HG03103 (cell line): ENCODE measurements around the gene TMEM254.
"Not testable (repeated sequence)": the region's sequence is repeated elsewhere in the genome, so short reads cannot be mapped to it uniquely, and the experiment has no call there.

Experiments used
- ATAC-seq: cut with Tn5 transposase; IDR thresholded peaks from one replicate; pipeline ENCODE4 v1.9.1; 2021; ENCODE audit warnings: low read depth; ENCODE audit not compliant: unreplicated experiment

Gene TMEM254

GRCh38 chr10:80072584-80072983, 5.9 kb upstream of the TMEM254 start:
- no peak for ATAC-seq

DNA sequence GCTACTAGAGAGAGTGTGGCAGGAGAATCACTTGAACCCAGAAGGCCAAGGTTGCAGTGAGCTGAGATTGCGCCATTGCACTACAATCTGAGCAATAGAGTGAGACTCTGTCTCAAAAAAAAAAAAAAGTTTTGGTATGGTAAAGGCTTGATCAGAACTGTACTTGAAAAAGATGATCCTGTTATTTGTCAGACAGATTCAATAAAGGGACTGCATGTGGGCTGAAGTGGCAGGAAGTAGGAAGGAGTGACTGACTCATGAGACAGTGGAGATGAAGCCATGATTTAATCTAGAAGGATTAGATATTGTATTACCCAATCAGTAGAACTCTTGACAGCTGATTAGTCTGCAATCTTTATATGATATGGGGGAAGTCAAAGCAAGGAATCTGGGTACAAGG, 2.7 kb upstream of the TMEM254 start:
- ATAC-seq = no peak

GRCh38 chr10:80077869-80078447, 507 bp upstream of the TMEM254 start:
- ATAC-seq = no peak

DNA sequence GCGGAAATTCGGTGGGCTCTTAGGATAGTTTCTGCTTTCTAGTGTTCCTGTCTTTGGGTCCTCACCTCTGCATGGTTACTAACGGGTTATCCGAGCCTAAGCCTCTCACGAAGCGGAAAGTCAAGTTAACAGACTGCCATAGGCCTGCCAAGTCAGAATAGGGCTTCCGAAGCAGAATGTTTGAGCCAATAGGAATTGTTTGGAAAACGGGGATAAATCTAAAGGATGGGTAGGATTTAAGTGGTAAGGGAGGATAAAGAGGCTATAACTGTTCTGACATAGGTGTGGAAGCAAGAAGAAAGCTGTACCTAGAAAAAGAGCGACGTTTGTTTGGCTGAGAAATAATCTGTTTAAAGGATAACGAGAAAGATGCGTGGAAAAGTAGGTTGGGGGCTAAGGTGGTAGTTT, 851 bp downstream of the TMEM254 start:
- ATAC-seq = no peak

GRCh38 chr10:80081026-80081425, 2.6 kb downstream of the TMEM254 start:
- no peak for ATAC-seq

GRCh38 chr10:80081801-80082750, 3.6 kb downstream of the TMEM254 start:
- no peak for ATAC-seq

DNA sequence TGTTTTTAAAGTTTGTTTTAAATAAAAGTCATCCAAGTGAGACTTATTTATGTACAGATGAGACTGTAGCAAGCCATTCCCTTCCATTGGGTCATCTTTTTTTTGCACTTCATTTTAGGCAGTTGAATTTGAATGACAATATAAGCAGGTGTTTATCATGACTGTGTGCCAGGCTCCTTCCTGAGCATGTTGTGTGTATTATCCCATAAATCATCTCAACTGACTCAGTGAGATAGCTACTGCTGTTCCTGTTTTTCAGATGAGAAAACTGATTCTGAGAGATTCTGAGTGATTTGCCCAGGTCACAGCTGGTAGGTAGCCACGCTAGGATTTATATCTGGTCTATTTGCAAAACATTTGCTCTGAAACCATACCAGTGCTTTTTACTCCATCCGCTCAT, 11.7 kb downstream of the TMEM254 start:
- no peak for ATAC-seq

DNA sequence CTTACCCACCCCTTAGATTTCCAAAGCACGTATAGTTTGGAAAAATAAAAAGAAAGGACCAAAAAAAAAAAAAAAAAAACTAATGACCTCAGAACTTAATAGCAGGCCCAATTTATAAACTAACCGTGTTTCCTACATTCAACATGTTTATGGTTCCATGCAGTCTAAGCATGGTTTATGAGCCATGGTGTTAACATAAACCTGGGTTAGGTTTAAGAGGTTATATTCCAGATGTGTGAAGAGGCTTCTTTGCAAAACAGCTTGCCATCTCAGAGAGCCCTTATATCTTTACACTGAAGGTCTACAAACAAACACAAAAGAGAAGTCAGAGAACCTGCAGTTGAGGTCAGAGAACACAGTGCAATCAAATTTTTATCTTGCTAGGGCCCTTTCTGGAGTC, 15.8 kb downstream of the TMEM254 start:
- no peak for ATAC-seq

GRCh38 chr10:80098272-80098671, 19.8 kb downstream of the TMEM254 start:
- ATAC-seq = not testable (repeated sequence)

DNA sequence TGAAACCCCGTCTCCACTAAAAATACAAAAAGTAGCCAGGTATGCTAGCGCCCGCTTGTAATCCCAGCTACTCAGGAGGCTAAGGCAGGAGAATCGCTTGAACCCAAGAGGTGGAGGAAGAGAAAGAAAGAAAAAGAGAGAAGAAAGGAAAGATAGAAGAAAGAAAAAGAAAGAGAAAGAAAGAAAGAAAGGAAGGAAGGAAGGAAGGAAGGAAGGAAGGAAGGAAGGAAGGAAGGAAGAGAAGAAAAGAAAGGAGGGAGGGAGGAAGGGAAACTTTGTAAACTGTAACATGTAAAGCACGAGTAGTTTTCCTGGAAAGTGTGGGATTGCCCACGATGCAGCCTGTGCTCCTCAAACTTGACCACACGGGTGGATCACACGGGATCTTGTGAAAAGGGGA, 20.8 kb downstream of the TMEM254 start:
- not testable (repeated sequence) for ATAC-seq

DNA sequence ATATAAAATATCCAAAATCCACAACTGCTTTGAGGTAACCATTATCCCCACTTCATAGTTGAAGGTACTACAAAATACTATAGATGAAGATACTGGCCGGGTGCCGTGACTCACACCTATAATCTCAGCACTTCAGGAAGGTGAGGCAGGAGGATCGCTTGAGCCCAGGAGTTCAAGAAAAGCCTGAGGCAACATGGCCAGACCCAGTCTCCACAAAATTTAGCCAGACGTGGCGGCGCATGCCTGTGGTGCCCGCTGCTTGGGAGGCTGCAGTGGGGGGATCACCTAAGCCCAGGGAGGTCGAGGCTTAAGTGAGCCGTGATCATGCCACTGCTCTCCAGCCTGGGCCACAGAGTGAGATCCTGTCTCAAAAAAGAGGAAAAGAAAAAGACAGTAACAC, 21.7 kb downstream of the TMEM254 start:
- ATAC-seq = no peak

- ATAC-seq = no peak
Measured at GRCh38 chr10:80100861-80101695, 22.6 kb downstream of the TMEM254 start.

DNA sequence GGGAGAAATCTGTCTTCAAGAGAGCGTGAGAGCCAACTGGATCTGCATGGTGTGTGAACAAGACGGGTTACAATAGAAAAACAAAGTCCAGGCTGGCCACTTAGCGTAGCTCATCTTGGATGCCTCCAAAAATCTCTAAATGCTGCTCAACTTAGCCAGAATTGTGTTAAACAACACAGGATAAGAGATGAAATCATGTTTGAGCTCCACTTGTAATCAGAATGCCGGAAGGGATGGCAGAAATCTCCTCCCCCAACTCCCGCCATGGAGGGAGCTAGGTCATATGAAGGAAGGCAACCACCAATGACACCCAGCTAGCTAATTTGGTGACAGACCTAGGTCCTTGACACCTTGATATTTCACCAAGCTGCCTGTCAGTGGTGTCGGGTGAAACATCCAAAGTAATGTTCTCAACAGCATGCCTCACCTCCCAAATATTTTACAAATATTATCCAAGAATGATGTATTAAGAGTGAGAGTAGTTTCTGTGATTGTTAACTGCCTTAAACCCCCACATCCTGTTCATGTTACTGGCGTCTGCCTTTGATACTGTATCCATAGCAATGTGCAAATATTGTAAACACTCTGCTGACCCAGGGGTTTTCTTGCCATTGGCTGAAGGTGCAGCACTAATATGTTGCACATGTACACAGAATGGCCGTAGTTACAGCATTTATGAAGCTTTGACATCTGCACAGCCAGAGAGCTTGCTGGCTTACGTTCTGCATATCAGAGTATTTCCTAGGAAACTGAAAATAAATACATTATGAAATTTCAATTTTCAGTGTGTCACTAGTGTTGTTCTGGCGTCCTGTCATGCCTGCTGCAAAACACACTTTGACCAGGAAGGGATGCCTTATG, 25.8 kb downstream of the TMEM254 start:
- ATAC-seq = peak; percentile 83

GRCh38 chr10:80108576-80109239, 30.2 kb downstream of the TMEM254 start:
- no peak for ATAC-seq

DNA sequence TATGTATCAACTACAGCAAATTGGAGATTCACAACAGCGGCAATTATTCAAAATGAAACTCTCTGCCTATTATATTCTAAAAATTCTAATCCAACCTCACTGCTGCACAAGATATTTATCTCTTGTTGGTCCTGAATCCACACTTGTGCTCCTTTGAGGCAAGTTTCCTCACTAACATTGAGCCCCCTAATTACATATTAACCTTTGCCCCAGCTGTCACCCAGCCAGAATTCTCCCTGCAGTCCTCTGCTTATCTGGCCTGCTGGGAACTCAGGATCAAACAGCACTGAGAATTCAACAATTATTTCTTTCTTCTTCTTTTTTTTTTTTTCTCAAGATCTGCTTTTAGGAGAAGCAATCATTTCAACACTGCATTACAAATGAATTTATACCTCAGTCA, 32.5 kb downstream of the TMEM254 start:
- no peak for ATAC-seq

- ATAC-seq = no peak
Measured at GRCh38 chr10:80118669-80119068, 40.2 kb downstream of the TMEM254 start.

GRCh38 chr10:80122110-80122710, 43.7 kb downstream of the TMEM254 start:
- ATAC-seq = no peak

DNA sequence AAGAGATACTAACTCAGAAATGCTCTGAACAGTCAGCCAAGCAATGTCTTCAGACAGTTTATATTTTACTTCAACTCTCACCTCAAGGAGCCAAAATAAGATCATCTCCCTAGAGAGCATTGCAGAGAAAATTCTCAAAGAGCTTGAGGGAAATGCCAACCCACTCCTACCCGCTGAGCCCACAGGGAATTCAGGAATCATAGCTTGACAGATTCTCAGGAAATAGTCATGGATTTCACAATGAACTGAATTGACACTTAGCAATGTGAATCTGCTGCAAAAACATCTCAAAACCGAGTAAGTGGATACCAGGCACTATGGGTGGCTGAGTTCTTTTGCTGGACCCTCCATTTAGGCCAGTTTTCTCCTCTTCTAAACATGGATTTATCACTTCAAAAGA, 44.3 kb downstream of the TMEM254 start:
- no peak for ATAC-seq

- ATAC-seq = no peak
Measured at GRCh38 chr10:80126876-80127275, 48.4 kb downstream of the TMEM254 start.
